K562 (cell line): Measurements from ENCODE around the gene NDUFS3. TPM values are rescaled to one million over a fixed set of nuclear protein-coding genes. Genes with fewer than 3 reads are reported as not detected.

Experiments used
- CBX1 ChIP-seq: sonication (generic); IDR thresholded peaks from 2 replicates; pipeline ENCODE4 v1.6.1; 2016; ENCODE audit warnings: antibody characterized with exemption, low read depth, mild to moderate bottlenecking
- CTBP1 ChIP-seq: fragments of 450-650 bp; IDR thresholded peaks from 2 replicates; pipeline ENCODE4 v1.6.1; 2016; ENCODE audit warnings: borderline replicate concordance
- FOXJ3 ChIP-seq: sonication (generic); formaldehyde crosslinking; IDR thresholded peaks from 2 replicates; pipeline ENCODE4 v1.4.0; 2020; ENCODE audit warnings: mild to moderate bottlenecking, missing genetic modification reagents
- NR3C1 ChIP-seq: sonication (generic); formaldehyde crosslinking; IDR thresholded peaks from 2 replicates; pipeline ENCODE4 v1.8.1; 2022; ENCODE audit warnings: missing genetic modification reagents
- PHF8 ChIP-seq: fragments of 200-600 bp; sonication (generic); IDR thresholded peaks from 2 replicates; pipeline ENCODE4 v1.6.1; 2012; ENCODE audit warnings: mixed run types, mild to moderate bottlenecking, inconsistent platforms, low read length, moderate library complexity, borderline replicate concordance
- polyA plus RNA-seq, 8 experiments: library from polyadenylated mRNA; depleted of rRNA in 4 of 8; stranded (reverse) in 5 of 8; unstranded in 3 of 8; fragments of >200 nt; fragmentation: Nextera tagmentation in 2 of 8; fragmentation: Illumina TruSeq in 1 of 8; extraction: Ambion mirVana in 2 of 8; extraction: Trizol in 1 of 8; gene quantifications; 2 replicates each; pipeline versions ENCODE4 v1.2.1 to v1.2.3, GENCODE V29; 2011 to 2014; ENCODE audit warnings: inconsistent platforms in 1 of 8, missing spikeins in 1 of 8
- total RNA-seq, 7 experiments: library from RNA; depleted of rRNA in 6 of 7; stranded (reverse); fragments of >200 nt in 6 of 7; fragmentation: Illumina TruSeq in 2 of 7; extraction: Trizol in 2 of 7; gene quantifications; 2 replicates each; pipeline versions ENCODE4 v1.2.1 to v1.2.3, GENCODE V29; 2011 to 2021; ENCODE audit warnings: low replicate concordance in 1 of 7
- TF ChIP-seq, protein P1 (sequence below): fragments of 150-350 bp; conservative IDR thresholded peaks from 2 replicates; pipeline ENCODE4 v1.6.1; 2014; ENCODE audit warnings: low read length
- TF ChIP-seq, protein P2 (sequence below), 3 experiments: fragments of 200-800 bp in 1 of 3; fragments of 250-450 bp in 1 of 3; fragments of 450-650 bp in 1 of 3; sonication (Bioruptor Pico) in 1 of 3; sonication (Bioruptor generic) in 1 of 3; formaldehyde crosslinking in 1 of 3; IDR thresholded peaks; 2 replicates each; pipeline versions ENCODE4 v1.6.1 to v1.8.0; 2016 to 2022; ENCODE audit warnings: mild to moderate bottlenecking in 2 of 3, missing genetic modification characterization in 2 of 3, missing compliant biosample characterization in 1 of 3, moderate library complexity in 1 of 3
- TF ChIP-seq, protein P3 (sequence below), 2 experiments: fragments of 450-650 bp; formaldehyde crosslinking in 1 of 2; IDR thresholded peaks; 2 replicates each; pipeline versions ENCODE4 v1.4.0 to v1.6.1; 2014 to 2020; ENCODE audit warnings: mild to moderate bottlenecking in 2 of 2, borderline replicate concordance in 1 of 2, low read depth in 1 of 2
- TF ChIP-seq, protein P4 (sequence below): fragments of 450-650 bp; formaldehyde crosslinking; IDR thresholded peaks from 2 replicates; pipeline ENCODE4 v1.4.0; 2020; ENCODE audit warnings: mild to moderate bottlenecking

The NDUFS3 gene
- total and polyA plus RNA-seq, 9 of the 15 experiments (the other 6 are each of a cell fraction or from before 2014, with no cell fraction given), result 38.7 to 341 (median 194) TPM

DNA sequence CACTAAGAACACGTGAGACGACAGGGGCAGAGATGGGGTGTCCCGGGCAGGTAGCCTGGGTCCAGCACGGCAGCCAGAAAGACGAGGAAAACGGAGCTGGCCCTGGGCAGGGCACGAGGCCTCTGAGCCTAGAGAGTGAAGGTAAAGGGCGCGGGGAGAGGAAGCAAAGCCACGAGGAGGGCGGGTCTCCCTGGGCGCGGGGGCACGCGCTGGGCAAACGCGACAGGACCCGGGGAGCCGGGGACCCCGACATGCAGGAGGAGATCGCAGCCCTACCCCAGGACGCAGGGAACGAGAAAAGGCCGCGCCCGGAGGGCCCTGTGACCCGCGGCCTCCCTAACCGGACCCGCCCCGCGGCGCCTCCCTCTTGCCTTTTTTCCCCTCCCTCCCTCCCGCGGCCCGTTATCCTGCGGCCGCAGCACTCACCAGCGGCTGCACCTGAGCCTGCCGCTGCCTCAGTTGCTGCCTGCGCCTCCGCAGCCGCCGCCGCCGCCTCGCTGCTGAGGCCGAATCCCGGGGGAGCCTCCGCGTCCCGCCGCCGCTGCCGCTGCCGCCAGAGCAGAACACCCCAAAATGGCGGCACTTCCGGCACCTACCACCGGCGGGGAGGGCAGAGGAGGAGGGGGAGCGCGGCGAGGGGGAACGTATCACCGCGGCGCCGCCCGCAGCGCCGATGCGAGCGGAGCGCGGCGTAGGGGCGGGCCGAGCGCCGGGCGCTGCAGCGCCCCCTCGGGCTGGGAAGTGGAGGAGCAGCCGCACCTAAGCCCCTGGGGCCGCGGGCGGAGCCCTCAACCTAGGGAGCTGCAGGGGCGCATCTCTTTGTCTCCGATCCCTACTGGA, 26.1 kb upstream of the NDUFS3 start, which contains the start of gene CELF1 (continued):
- TF ChIP-seq, protein P1, sequence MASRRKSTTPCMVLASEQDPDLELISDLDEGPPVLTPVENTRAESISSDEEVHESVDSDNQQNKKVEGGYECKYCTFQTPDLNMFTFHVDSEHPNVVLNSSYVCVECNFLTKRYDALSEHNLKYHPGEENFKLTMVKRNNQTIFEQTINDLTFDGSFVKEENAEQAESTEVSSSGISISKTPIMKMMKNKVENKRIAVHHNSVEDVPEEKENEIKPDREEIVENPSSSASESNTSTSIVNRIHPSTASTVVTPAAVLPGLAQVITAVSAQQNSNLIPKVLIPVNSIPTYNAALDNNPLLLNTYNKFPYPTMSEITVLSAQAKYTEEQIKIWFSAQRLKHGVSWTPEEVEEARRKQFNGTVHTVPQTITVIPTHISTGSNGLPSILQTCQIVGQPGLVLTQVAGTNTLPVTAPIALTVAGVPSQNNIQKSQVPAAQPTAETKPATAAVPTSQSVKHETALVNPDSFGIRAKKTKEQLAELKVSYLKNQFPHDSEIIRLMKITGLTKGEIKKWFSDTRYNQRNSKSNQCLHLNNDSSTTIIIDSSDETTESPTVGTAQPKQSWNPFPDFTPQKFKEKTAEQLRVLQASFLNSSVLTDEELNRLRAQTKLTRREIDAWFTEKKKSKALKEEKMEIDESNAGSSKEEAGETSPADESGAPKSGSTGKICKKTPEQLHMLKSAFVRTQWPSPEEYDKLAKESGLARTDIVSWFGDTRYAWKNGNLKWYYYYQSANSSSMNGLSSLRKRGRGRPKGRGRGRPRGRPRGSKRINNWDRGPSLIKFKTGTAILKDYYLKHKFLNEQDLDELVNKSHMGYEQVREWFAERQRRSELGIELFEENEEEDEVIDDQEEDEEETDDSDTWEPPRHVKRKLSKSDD, result peak; percentile 76
- no peak for TF ChIP-seq FOXJ3 (CRISPR knock-in tag)
- TF ChIP-seq, protein P2, sequence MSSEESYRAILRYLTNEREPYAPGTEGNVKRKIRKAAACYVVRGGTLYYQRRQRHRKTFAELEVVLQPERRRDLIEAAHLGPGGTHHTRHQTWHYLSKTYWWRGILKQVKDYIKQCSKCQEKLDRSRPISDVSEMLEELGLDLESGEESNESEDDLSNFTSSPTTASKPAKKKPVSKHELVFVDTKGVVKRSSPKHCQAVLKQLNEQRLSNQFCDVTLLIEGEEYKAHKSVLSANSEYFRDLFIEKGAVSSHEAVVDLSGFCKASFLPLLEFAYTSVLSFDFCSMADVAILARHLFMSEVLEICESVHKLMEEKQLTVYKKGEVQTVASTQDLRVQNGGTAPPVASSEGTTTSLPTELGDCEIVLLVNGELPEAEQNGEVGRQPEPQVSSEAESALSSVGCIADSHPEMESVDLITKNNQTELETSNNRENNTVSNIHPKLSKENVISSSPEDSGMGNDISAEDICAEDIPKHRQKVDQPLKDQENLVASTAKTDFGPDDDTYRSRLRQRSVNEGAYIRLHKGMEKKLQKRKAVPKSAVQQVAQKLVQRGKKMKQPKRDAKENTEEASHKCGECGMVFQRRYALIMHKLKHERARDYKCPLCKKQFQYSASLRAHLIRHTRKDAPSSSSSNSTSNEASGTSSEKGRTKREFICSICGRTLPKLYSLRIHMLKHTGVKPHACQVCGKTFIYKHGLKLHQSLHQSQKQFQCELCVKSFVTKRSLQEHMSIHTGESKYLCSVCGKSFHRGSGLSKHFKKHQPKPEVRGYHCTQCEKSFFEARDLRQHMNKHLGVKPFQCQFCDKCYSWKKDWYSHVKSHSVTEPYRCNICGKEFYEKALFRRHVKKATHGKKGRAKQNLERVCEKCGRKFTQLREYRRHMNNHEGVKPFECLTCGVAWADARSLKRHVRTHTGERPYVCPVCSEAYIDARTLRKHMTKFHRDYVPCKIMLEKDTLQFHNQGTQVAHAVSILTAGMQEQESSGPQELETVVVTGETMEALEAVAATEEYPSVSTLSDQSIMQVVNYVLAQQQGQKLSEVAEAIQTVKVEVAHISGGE (CRISPR knock-in tag; IDR thresholded peaks at IDR 0.05), result peak; percentile 35 to 87 (median 59); a peak in 5 of 6 replicates
- peak; percentile 70; the same call in 1 of the 2 replicates for TF ChIP-seq PHF8
- no peak for TF ChIP-seq NR3C1 (CRISPR knock-in tag)
- TF ChIP-seq, protein P3, sequence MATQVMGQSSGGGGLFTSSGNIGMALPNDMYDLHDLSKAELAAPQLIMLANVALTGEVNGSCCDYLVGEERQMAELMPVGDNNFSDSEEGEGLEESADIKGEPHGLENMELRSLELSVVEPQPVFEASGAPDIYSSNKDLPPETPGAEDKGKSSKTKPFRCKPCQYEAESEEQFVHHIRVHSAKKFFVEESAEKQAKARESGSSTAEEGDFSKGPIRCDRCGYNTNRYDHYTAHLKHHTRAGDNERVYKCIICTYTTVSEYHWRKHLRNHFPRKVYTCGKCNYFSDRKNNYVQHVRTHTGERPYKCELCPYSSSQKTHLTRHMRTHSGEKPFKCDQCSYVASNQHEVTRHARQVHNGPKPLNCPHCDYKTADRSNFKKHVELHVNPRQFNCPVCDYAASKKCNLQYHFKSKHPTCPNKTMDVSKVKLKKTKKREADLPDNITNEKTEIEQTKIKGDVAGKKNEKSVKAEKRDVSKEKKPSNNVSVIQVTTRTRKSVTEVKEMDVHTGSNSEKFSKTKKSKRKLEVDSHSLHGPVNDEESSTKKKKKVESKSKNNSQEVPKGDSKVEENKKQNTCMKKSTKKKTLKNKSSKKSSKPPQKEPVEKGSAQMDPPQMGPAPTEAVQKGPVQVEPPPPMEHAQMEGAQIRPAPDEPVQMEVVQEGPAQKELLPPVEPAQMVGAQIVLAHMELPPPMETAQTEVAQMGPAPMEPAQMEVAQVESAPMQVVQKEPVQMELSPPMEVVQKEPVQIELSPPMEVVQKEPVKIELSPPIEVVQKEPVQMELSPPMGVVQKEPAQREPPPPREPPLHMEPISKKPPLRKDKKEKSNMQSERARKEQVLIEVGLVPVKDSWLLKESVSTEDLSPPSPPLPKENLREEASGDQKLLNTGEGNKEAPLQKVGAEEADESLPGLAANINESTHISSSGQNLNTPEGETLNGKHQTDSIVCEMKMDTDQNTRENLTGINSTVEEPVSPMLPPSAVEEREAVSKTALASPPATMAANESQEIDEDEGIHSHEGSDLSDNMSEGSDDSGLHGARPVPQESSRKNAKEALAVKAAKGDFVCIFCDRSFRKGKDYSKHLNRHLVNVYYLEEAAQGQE (IDR thresholded peaks at IDR 0.05; ENCODE audit: borderline replicate concordance), result peak; percentile 41; the same call in 1 of the 2 replicates
- TF ChIP-seq, protein P3 (CRISPR knock-in tag; IDR thresholded peaks at IDR 0.05; ENCODE audit: low read depth), result peak; percentile 44; the same call in 1 of the 2 replicates
- peak; percentile 73; the same call in 1 of the 2 replicates for TF ChIP-seq CBX1
- TF ChIP-seq, protein P4, sequence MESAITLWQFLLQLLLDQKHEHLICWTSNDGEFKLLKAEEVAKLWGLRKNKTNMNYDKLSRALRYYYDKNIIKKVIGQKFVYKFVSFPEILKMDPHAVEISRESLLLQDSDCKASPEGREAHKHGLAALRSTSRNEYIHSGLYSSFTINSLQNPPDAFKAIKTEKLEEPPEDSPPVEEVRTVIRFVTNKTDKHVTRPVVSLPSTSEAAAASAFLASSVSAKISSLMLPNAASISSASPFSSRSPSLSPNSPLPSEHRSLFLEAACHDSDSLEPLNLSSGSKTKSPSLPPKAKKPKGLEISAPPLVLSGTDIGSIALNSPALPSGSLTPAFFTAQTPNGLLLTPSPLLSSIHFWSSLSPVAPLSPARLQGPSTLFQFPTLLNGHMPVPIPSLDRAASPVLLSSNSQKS (CRISPR knock-in tag), result no peak
- TF ChIP-seq CTBP1, result peak; percentile 96
